Airway epithelial cell (primary cell): ENCODE data around the gene YIPF4. TPM values are rescaled to one million over a fixed set of nuclear protein-coding genes. Genes with fewer than 3 reads are reported as not detected.

Experiments used
- total RNA-seq: library from RNA; depleted of rRNA; stranded (reverse); fragments of >200 nt; gene quantifications from 2 replicates; pipeline ENCODE4 v1.2.3, GENCODE V29; 2015

YIPF4 gene
- 9.1 and 12.9 TPM in 2 replicates for total RNA-seq

DNA sequence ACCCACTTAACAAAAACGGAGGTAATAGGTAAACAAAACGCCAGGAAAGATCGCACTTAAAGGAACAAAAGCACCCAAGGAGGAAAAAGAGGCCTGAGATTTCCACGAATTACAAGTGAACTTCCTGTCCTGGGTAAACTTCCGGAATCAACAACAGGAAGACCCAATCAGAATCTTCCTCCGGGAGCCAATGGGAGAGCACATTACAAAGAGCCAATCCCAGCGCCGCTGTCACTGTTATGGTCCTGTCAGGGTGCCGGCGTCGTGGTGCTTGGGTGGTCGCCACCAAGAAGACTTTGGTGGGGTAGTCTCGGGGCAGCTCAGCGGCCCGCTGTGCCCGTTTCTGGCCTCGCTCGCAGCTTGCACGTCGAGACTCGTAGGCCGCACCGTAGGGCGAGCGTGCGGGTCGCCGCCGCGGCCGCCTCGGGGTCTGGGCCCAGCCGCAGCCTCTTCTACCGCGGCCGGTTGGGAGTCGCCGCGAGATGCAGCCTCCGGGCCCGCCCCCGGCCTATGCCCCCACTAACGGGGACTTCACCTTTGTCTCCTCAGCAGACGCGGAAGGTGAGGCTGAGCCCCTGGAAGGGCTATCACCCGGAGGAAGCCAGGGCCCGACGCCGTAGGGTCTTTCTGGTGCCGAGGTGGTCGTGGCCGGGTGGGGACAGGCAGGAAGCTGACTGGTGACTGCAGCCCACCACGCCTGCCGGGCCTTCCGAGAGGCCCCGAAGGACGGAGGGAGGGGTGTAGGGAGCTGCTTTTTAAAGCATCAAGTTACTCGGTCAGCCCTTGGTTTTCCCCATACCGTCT lies at the start of gene YIPF4:
Gene YIPF4, plus strand, starts transcription at position 231 of the 804 bp plus-strand sequence. Its CDS starts 252 bp downstream, at position 483.

GRCh38 chr2:32264422-32265105 lies 13.1 kb upstream of the YIPF4 start, which contains the start of gene NLRC4:
Gene NLRC4, minus strand, starts transcription at chr2:32264886. Its CDS starts 8,111 bp downstream, at chr2:32256775.

GRCh38 chr2:32356681-32357317 lies 79.1 kb downstream of the YIPF4 start, which contains the start of gene BIRC6:
Gene BIRC6, plus strand, starts transcription at chr2:32357023. Its CDS starts 139 bp downstream, at chr2:32357162.

Other genes with a start within 250 kb of the YIPF4 start
- gene DPY30, start 238.1 kb upstream of the YIPF4 start, total RNA-seq: 97.3 and 97.8 TPM in 2 replicates
- 12.6 and 15.9 TPM in 2 replicates for gene SPAST, start 214.3 kb upstream of the YIPF4 start, total RNA-seq
- gene SLC30A6, start 112.0 kb upstream of the YIPF4 start, total RNA-seq: 13.5 and 18.1 TPM in 2 replicates
- gene NLRC4, start 13.0 kb upstream of the YIPF4 start, total RNA-seq: not detected in 2 replicates
- 46.1 and 48.3 TPM in 2 replicates for gene BIRC6, start 79.1 kb downstream of the YIPF4 start, total RNA-seq